GM12873 (cell line): Measurements from ENCODE around the gene KCNJ18.
"Not testable (repeated sequence)": the region's sequence is repeated elsewhere in the genome, so short reads cannot be mapped to it uniquely, and the experiment has no call there.

Experiments
- TF ChIP-seq, protein P1 (sequence below): IDR thresholded peaks from 2 replicates; pipeline ENCODE4 v1.5.1; 2012; ENCODE audit warnings: low read depth, mild to moderate bottlenecking, moderate library complexity, low read length, control low read depth; ENCODE audit not compliant: insufficient read depth; ENCODE audit errors: missing control alignments

KCNJ18 gene

DNA sequence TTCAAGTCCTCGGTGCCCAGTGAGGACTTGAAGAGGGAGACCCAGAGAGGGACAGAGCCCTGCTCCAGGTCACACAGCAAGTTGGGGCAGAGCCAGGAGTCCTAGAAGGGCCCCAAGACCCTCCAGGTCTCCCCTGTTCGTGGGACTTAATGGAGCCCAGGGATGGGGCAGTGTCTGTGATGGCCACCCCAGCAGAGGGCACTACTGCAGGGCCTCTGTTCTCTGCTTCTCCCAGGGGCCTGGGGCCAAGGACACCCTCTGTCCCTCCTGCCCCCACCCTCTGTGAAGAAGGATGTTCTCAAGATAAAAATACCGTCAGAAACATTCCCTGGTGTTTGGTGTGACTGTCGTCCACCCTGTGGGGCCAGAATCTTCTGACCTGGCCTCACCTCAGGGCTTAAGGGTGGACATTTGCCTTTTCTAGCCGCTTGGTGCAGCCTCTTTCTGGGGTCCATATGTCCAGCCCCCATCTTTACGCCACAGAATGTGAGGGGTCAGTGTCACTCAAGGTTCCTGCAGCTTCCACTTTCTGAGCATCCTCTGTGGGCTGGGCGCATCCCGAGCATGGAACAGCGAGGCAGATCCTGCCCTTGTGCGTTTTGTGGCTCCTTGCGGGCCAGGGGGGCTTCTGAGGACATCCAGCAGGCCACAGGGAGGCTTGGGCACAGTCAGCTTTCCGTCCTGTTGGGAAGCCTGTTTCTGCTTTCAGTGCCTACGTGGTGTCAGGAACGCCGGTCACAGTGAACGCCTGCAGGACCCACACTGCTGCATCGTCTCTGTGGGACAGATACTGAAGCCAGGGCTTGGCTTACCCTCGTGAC is at the start of gene KCNJ18:
TSS of gene KCNJ18 (plus strand) at position 641 of the 821 bp plus-strand sequence. CDS start 10,264 bp downstream, outside the sequence.
- TF ChIP-seq, protein P1, sequence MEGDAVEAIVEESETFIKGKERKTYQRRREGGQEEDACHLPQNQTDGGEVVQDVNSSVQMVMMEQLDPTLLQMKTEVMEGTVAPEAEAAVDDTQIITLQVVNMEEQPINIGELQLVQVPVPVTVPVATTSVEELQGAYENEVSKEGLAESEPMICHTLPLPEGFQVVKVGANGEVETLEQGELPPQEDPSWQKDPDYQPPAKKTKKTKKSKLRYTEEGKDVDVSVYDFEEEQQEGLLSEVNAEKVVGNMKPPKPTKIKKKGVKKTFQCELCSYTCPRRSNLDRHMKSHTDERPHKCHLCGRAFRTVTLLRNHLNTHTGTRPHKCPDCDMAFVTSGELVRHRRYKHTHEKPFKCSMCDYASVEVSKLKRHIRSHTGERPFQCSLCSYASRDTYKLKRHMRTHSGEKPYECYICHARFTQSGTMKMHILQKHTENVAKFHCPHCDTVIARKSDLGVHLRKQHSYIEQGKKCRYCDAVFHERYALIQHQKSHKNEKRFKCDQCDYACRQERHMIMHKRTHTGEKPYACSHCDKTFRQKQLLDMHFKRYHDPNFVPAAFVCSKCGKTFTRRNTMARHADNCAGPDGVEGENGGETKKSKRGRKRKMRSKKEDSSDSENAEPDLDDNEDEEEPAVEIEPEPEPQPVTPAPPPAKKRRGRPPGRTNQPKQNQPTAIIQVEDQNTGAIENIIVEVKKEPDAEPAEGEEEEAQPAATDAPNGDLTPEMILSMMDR, result not testable (repeated sequence)

DNA sequence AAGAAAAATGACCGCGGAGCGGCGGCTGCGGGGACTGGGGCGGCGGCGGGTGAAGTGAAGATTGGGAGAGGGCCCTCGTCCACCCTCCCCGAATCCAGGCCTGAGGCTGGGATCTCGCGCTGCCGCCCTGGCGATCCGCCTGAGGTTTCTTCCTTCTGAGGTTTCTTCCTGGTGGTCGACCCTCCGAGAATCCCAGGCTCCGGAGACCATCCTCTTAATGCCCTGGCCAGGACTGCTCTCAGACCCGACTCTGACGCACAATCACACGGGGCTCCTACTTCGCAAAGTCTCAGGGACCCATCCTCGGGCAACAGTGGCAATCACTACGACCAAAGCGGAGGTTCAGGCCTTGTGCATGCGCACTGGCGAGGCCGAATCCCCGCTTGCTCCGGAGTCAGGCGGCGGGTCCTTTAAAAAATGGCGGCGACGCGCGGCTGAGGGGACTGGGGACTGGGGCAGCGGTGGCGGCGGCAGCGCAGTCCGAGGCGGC is 18.0 kb upstream of the KCNJ18 start:
- TF ChIP-seq, protein P1, result no peak

DNA sequence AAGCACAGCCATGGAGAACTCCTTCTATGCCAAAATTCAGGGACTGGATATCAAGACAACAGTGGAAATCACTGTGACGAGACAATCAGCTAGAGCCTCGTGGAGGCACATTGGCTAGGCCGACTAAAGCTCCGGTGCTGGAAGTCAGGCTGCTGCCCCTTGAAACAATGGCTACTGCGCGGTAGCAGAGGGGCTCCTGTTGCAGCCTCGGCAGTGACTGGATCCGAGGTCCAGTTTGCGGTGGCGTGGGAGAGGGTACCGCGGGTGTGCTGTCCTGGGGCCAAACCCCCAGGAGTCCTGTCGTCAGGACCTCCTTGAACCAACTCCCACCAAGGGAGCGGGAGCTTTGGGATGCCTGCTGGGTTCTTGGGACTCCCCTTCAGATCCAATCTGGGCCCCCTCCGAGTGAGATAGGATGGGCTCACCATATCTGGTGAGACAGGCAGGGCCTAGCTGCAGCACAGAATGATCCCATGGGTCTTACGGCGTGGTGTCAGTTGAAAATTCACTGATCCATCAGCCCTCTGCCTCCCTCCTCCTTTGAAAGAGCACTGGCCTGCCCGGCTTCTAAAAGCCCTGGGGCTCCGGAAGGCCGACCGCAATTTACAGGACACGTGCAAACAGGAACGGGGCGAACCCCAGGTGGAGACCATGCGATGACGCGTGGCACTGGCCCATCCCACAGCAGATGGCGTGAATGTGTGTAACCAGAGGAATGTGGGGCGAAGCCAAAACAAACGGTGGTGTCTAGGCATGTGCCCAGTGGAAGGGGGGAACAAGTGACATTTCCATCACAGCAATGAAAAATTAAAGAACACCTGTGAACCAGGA is 15.8 kb upstream of the KCNJ18 start:
- TF ChIP-seq, protein P1, result no peak

DNA sequence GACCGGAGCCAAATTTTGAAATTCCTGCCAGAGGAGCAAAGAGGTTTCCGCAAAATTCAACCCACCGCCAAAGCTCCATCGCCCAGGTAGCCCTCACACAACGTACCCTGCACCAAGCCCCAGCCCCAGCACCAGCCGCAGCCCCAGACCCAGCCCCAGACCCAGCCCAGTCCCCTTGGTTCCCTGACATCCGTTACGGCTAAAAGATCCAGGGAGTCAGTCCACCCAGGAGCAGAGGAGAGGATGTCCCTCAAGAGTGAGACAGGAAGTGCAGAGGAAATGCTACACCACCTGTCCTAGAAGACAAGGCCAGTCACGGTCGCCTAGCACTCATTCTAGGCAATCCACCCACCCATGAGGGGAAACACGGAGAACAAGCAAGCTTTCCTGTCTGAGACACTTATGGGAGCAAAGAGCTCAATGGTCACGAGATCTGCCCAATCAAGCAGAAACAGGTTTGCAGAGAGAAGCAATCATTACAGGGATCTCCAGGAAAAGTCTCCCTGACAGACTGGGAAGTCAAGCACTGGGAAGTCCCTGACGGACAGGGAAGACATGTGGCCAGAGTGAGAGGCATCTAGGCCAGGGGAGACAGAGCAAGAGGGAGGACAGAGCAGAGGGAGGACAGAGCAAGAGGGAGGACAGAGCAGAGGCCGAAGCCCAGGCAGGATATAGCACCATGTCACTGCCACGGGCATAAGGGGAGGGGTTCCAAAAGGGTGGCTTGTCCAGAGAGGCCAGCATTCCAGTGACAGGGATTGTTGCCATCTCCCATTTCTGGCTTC is 15.0 kb upstream of the KCNJ18 start:
- TF ChIP-seq, protein P1, result no peak

DNA sequence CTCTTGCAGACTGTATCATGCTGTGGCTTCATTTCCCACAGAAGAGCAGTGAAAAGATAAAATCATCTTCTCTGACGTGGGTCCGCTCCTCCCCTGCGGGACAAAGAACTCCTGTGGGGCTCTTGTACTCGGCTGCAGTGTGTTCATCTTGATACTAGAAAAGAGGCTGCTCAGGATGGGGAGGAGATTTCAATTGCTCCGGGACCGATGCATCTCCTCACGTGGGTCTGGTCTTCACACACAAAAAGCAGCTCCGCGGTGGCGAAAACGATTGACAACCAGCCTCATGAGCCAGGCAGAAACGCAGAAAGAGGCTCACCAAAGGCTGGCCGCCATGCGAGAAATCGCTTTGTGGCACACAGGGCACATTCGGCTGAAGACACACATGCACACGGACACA is 14.4 kb upstream of the KCNJ18 start:
- TF ChIP-seq, protein P1, result no peak

DNA sequence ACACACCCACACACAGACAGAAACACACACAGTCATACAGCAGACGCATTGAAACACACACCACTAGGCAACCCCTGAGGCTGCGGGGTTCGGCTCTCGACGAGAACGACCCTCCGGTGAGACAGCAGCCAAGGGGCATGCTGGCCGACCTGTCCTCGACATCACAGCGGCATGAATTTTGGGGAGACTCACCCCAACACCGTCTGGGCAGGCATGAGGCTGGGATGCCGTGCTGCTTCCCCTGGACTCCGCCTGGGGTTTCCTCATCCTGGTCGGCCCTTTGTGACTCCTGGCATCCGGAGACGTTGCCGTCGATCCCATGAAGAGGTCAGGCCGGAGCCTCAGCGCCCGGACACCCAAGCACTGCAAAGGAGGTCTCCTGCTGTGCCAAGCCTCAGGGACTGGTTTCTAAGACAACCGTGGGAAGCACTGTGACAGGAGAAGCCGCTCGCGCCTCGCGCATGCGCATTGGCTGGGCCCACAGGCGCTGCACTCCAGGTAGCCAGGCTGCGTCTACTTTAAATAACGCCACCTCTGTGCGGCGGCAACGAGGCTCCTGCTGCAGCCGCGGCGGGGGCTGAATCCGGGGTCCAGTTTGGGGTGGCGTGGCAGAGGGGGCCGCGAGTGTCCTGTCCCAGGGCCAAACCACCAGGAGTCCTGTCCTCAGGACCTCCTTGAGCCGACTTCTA is 13.8 kb upstream of the KCNJ18 start:
- TF ChIP-seq, protein P1, result no peak
